Stimulated activated CD8-positive, alpha-beta memory T cell treated with anti-CD3 and anti-CD28 coated beads, Interleukin-15, amount 100 ng/mL, for 1 hour (primary cell): ENCODE measurements around the gene UBE4B.
"Not testable (repeated sequence)": the region's sequence is repeated elsewhere in the genome, so short reads cannot be mapped to it uniquely, and the experiment has no call there.

Experiments
- DNase-seq: peaks from one replicate; pipeline ENCODE4 v3.0.0-alpha.2; 2020; ENCODE audit warnings: low read depth

Gene UBE4B

GRCh38 chr1:10177876-10178275 is 145.1 kb downstream of the UBE4B start:
- DNase-seq, result no peak

DNA sequence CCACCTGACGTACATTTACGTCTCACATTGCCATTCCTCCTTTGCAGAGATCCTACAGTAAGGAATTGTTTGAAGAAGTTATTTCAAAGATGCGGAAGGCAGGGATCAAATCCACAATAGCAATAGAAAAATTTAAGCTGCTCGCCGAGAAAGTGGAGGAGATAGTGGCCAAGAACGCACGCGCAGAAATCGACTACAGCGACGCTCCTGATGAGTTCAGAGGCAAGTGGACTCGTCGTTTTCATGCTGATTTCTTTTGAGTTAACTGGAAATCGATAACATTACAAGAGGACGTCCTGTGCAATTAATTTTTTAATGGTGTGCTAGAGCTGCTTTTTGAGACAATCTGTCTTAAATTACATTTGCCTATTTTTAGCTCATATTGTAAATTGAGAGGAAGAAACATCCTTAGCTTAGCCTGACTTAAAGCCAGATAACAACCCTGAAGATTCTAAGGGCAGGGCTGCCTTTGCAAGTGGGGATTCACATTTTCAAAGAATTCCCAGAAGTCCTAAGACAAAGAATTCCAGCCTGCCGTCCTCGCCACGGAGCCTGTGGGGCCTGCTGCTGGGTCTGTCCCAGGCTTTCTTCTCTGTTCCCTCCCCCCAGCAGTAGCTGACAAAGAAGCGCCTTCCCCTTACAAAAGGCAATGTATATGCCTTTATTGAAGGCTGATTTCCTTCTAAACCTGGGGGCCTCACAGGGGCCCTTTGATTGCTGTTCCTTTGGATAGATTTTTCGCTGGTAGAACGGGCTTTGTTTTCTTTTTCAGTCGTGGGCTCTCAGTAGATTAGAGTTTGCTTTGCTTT is 146.0 kb downstream of the UBE4B start:
- no peak for DNase-seq

DNA sequence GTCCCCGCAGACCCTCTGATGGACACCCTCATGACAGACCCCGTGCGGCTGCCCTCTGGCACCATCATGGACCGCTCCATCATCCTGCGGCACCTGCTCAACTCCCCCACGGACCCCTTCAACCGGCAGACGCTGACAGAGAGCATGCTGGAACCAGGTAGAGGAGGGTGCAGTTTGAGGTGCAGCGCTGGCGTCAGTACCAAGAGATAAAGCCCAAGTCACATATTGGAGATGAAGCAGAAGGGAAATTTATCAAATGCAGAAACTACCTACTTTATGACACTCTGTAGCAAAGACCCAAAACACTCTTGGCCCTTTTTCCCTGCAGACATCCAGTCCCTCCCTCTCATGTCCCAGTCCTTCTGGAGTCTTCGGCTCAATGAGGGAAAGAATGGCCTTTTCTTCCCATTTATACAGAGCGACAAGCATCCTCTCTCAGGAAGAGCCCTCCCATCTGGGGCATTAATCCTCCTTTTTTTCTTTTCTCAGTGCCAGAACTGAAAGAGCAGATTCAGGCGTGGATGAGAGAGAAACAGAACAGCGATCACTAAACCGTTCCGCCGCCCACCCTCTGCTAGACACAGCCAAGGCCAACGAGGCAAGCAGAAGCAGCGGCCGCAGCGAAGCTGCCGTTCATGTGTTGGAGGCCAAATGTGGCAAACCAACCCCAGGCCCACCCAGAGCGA is 146.8 kb downstream of the UBE4B start:
- DNase-seq, result no peak

- no peak for DNase-seq
These were observed 148.4 kb downstream of the UBE4B start for GRCh38 chr1:10181154-10181553.

- DNase-seq, result no peak
These were observed 153.0 kb downstream of the UBE4B start for GRCh38 chr1:10185759-10186158.

DNA sequence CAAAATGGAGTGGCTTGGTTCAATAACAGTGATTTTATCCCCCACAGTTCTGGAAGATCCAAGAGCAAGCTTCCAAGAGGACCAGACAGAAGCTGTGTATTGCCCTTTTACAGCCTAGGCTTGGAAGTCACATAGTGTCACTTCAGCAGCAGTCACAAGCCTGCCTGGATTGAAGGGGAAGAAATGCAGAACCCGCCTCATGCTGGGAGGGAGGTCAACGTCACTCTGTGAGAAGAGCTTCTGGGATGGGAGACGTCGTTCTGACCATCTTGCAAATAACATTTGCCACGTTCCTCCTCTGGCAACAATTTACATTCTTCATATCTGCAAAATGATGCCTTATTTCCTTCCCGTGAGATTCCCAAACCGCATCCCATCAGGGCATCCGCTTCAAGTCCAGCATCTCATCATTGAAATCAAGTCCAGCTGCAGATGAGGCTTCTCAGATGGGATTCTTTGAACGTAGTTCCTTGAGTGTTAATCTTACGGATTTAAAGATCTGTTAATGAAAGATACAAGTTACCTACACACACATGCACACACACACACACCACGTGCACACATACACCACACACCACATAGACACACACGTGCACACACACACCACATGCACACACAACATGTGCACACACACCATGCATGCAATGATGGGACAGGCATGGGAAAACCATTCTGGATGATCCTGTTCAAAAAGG is 153.7 kb downstream of the UBE4B start:
- no peak for DNase-seq

DNA sequence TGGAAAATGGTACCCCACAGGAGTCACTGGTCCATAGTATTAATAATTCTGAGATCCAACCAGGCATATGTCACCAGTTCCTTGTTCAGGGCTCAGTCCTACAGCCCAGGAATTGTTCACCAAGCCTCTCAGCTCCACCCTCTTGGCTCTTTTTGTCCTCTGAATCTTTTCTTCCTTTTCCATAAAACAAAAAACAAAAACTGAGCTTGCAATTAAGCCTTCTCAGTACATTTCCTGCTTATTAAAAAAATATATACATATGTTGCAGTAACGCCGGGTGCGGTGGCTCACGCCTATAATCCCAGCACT is 154.2 kb downstream of the UBE4B start:
- no peak for DNase-seq

GRCh38 chr1:10188133-10188650 is 155.4 kb downstream of the UBE4B start:
- no peak for DNase-seq

DNA sequence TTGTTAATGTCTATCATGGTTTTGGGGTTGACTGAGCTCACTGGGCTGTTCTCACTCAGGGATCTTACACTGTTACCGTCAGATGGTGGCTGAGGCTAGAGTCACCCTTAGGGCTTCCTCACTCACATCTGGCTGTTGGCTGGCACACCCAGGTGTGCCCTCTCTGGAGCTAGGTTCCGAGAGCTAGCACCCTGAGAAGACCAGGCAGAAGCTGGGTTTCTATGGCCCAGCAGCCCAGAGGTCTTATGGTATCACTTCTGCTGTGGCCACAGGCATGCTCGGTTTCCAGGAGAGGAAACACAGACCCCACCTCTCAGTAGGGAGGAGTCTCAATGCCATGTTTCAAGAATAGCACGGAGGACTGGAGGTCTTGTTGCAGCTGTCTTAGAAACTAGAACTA is 156.9 kb downstream of the UBE4B start:
- DNase-seq, result no peak

GRCh38 chr1:10192263-10192662 is 159.5 kb downstream of the UBE4B start:
- no peak for DNase-seq

DNA sequence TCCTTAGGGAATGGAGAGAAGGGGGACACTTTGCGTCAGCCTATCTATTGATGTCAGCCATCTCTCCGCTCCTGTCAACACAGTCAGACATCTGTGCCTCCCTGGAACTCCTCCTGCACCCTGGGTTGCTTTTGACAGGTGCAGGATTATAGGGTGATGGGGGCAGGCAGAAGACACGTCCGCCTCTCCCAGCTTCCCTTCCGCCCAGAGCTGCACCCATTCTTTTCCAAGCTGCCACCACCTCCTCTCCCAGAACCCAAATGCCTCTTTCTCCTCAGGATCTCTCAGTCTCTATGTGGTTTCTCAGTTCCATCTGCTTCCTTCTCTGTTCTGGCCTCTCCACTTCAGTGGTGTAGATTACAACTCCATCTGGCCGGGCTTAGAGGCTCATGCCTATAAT is 160.5 kb downstream of the UBE4B start:
- DNase-seq, result no peak

GRCh38 chr1:10195570-10195969 is 162.8 kb downstream of the UBE4B start:
- DNase-seq, result no peak

DNA sequence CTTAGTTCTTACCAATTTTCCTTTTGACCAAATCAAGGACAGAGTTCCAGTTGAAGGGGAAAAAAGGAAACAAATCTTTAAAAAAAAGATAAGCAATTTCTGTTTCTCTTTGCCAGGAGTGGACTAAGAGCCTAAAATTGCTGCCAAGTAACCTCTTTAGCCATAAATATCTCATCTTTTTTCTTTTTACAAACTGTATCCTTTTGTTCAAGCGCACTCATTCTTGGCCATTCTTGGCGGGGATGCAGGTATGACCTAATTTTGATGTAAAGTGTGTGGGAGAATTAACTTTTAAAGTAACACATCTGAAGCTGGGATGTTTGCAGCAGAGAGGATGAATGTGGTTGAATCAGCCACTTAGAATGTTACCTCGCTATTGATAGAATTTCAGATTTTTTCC is 164.2 kb downstream of the UBE4B start:
- no peak for DNase-seq

- DNase-seq, result no peak
These were observed 167.9 kb downstream of the UBE4B start for GRCh38 chr1:10200620-10201019.

GRCh38 chr1:10204003-10204642 is 171.4 kb downstream of the UBE4B start:
- DNase-seq, result no peak

GRCh38 chr1:10205206-10205605 is 172.4 kb downstream of the UBE4B start:
- DNase-seq, result not testable (repeated sequence)

- no peak for DNase-seq
These were observed 175.1 kb downstream of the UBE4B start for GRCh38 chr1:10207810-10208209.

DNA sequence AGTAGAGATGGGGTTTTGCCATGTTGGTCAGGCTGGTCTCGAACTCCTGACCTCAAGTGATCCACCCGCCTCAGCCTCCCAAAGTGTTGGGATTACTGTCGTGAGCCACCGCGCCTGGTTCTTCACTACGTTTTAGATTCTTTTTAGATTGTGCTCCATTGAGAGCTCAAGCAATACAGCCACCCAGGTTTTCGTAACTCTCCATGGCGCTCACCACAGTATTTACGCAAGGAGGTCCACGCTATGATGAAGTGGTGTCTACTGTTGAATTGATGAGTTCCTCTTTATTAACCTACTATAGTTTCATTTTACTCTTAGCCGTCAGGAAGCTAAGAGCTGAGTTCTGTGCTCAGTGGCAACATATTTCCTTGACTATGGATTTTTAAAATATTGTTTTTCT is 175.8 kb downstream of the UBE4B start:
- no peak for DNase-seq

GRCh38 chr1:10209590-10209904 is 176.8 kb downstream of the UBE4B start:
- DNase-seq, result no peak

GRCh38 chr1:10209905-10210810 is 177.4 kb downstream of the UBE4B start, which contains the start of gene KIF1B:
Gene KIF1B (plus strand): TSS chr1:10210570. CDS start chr1:10232329, 21,759 bp downstream.
- peak; percentile 90 for DNase-seq
